Effector memory CD4-positive, alpha-beta T cell (primary cell): ENCODE measurements around the gene UBE2F.
"Not testable (repeated sequence)": the region's sequence is repeated elsewhere in the genome, so short reads cannot be mapped to it uniquely, and the experiment has no call there.

Experiments
- DNase-seq, 3 donors: peaks; one replicate each; pipeline ENCODE4 v3.0.0-alpha.2; 2020
- H3K27ac ChIP-seq: 2 replicates; pipeline ENCODE4 v1.7.0; 2013; ENCODE audit warnings: mild to moderate bottlenecking, low read length, moderate library complexity; ENCODE audit not compliant: insufficient read depth, poor library complexity, severe bottlenecking
- H3K27me3 ChIP-seq: replicated peaks from 2 replicates; pipeline ENCODE4 v1.7.0; 2013; ENCODE audit warnings: mild to moderate bottlenecking, low read length; ENCODE audit not compliant: insufficient read depth, control insufficient read depth, poor library complexity, severe bottlenecking
- H3K36me3 ChIP-seq: 2 replicates; pipeline ENCODE4 v1.7.0; 2013; ENCODE audit warnings: mild to moderate bottlenecking, low read length, moderate library complexity; ENCODE audit not compliant: control insufficient read depth, insufficient read depth
- H3K4me1 ChIP-seq: 2 replicates; pipeline ENCODE4 v1.7.0; 2013; ENCODE audit warnings: low read length, mild to moderate bottlenecking; ENCODE audit not compliant: control insufficient read depth, insufficient read depth, poor library complexity, severe bottlenecking
- H3K4me3 ChIP-seq: 2 replicates; pipeline ENCODE4 v1.7.0; 2013; ENCODE audit warnings: low read length, low read depth, mild to moderate bottlenecking; ENCODE audit not compliant: insufficient read depth, poor library complexity, severe bottlenecking
- H3K9me3 ChIP-seq: 2 replicates; pipeline ENCODE4 v1.7.0; 2013; ENCODE audit warnings: mild to moderate bottlenecking, low read length, moderate library complexity; ENCODE audit not compliant: control insufficient read depth

The UBE2F gene

DNA sequence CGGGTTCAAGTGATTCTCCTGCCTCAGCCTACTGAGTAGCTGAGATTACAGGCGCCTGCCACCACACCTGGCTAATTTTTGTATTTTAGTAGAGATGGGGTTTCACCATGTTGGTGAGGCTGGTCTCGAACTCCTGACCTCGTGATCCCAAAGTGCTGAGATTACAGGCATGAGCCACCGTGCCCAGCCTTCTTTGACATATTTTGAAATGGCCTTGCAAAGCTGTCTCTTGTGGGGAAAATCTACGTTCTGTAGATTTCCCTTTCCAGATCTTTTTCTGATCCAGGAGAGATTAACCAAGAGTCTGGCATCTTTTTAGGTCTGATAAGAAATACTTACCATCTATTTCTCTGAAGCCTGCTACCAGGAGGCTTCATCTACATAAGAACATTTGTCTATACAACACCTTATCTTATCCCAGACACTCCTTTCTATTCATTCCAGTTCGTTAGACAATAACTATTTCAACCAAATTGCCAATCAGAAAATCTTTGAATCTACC is 3.3 kb upstream of the UBE2F start:
- H3K27ac ChIP-seq, H3K4me3 ChIP-seq, H3K27me3 ChIP-seq, H3K36me3 ChIP-seq, DNase-seq: not testable (repeated sequence)
- peaks cover 15% of the 10 kb centered on the region for H3K4me1 ChIP-seq
- peaks cover 14% of the 10 kb centered on the region for H3K9me3 ChIP-seq

DNA sequence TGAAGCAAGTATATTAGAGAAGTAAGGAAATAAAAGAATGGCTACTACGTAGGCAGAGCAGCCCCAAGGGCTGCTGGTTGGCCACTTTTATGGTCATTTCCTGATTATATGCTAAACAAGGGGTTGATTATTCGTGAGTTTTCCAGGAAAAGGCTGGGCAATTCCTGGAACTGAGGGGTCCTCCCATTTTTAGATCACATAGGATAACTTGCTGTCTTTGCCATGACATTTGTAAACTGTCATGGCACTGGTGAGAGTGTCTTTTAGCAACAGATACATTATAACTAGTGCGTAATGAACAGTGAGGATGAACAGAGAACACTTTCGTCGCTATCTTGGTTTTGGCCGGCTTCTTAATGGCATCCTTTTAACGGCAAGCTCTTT is 2.6 kb upstream of the UBE2F start:
- DNase-seq: no peak
- Histone ChIP-seq H3K27ac (no peak overlapping the region), H3K27me3 (no peaks in the 10 kb centered on the region), H3K9me3 (peaks cover 14% of the 10 kb centered on the region), H3K4me1 (peaks cover 17% of the 10 kb centered on the region), H3K4me3 (no peak overlapping the region), H3K36me3 (no peaks in the 10 kb centered on the region)

DNA sequence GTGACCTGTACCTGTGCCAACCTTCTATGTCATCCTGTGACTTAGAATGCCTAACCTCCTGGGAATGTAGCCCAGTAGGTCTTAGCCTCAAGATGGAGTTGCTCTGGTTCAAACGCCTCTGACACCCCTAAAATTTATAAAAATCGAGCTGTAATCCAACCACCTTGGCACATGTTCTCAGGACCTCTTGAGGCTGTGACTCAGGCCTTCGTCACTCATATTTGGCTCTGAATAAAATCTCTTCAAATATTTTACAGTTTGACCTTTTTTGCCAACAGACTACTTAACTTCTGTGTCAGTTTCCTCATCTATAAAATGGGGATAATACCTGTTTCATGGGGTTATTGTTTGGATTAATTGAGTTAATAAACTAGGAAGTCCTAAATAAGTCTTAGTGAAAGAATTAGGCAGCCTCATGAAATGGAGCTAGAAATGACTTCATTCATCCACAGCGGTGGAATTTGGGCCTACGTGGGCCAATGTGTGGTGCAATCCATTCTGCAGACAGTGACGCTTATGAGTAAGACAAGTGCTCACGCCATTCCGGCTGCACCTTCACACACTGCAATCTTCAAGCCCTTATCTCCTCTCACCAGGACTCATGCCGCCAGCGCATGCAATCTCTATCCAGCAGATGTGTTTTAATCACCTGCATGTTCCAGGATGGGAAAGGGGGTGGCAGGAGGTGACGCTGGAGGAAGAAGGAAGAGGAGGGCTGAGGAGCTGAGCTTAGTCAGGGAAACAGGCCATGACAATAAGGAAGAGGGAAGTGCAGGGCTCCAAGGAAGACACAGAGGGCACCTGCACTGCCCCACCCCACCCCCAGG is 2.0 kb upstream of the UBE2F start:
- no peak overlapping the region for H3K4me3 ChIP-seq
- DNase-seq: no peak
- H3K9me3 ChIP-seq: peaks cover 14% of the 10 kb centered on the region
- no peaks in the 10 kb centered on the region for H3K27me3 ChIP-seq
- peaks cover 20% of the 10 kb centered on the region for H3K4me1 ChIP-seq
- no peak overlapping the region for H3K27ac ChIP-seq
- no peaks in the 10 kb centered on the region for H3K36me3 ChIP-seq

DNA sequence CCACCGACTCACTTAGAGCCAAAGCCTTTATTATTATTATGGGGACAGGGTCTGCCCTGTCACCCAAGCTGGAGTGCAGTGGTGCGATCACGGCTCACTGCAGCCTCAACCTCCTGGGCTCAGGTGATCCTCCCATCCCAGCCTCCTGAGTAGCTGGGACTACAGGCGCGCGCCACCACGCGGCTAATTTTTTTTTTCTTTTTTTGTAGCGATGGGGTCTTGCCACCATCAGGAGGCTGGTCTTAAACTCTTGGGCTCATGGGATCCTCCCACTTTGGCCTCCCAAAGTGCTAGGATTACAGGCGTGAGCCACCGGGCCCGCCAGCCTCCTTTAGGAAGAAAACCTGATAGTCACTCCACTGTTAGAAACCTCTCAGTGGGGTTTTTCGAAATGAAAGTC is 970 bp upstream of the UBE2F start:
- Histone ChIP-seq H3K4me3 (peak overlapping the region; percentile 81), H3K4me1 (peaks cover 20% of the 10 kb centered on the region), H3K9me3 (peaks cover 14% of the 10 kb centered on the region)
- H3K27ac ChIP-seq, H3K36me3 ChIP-seq, DNase-seq, H3K27me3 ChIP-seq: not testable (repeated sequence)

DNA sequence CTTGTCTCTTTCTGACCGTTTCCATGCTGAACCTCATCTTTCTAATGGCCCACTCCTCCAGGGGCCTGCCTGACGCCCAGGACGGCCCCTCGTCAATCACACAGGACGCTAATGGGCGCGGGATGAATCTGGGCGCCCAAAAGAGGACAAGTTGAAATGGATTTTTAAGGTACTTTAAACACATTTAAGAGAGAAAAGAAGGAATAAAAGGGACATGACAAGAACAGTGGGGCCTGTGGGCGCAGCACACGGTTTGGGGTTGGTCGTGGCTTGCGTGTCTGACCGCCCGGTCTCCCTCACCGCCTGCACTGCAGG is 607 bp upstream of the UBE2F start:
- Histone ChIP-seq H3K4me1 (peaks cover 20% of the 10 kb centered on the region), H3K36me3 (no peaks in the 10 kb centered on the region), H3K27ac (peak overlapping the region; percentile 35), H3K4me3 (peak overlapping the region; percentile 81), H3K27me3 (no peaks in the 10 kb centered on the region), H3K9me3 (peaks cover 14% of the 10 kb centered on the region)
- DNase-seq: no peak

DNA sequence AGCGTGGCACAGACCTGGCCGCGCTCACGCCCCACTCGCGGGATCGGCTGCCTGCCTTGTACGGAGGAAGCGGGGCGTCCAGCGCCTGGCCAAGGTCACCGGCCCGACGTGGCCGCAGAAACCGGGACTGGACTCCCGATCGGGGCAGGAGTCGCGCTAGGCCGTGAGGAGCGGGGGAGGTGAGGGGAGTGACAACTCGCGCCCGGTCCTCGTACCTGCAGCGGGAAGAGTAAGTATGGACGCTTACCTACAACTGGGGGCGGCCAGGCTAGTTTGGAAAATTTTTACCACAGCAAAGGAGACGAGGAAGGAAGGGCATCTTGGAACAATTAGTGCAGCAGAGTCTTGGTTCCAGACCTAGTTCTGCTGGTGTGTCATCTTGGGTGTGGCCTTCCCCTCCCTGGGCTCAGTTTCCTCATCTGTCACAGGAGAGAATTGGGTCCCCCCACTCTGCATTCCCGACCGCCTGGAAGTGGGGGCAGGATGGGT is 693 bp downstream of the UBE2F start:
- Histone ChIP-seq H3K4me3 (peak overlapping the region; percentile 67), H3K4me1 (peaks cover 20% of the 10 kb centered on the region), H3K27ac (peak overlapping the region; percentile 42), H3K36me3 (no peaks in the 10 kb centered on the region), H3K27me3 (no peaks in the 10 kb centered on the region), H3K9me3 (peaks cover 6% of the 10 kb centered on the region)
- DNase-seq: no peak

DNA sequence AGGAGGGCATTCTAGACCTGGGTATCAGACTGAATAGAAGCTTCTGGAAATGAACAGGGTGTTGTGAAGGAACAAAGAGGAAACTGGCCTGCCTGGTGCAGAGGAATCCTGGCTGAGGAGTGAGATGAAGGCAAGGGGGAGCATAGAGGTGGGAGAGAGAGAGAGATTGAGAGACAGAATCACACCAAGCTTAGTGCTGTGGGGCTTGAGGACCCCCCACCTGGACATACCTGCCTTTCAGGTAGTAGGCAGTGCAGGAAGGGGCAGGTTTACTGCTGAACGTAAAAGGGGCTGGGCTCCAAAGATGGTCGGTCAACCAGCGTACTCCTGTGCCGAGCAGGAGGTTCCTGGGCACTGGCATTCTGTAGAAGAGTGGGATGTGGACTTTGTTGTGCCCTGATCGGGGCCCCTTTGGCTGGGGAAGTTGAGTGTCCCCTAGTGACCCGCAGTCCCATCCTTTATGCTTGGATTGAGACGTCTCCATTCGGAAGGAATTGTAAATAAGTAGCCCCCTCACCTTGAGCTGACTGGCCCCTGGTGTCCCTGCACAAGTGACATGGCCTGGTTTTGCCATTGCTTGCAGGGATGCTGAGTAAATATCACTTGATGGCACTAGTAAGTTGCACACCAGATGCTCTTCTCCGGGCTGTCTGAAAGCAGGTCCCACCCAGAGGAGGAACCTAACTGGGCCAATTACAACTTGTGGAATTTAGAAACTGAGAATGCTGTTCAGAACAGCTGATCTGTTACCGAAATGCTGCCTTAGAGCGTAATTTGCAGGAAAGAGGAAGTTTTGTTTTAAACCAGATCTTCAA is 1.4 kb downstream of the UBE2F start:
- no peak for DNase-seq
- H3K9me3 ChIP-seq: no peaks in the 10 kb centered on the region
- H3K4me1 ChIP-seq: peaks cover 20% of the 10 kb centered on the region
- H3K27ac ChIP-seq: peak overlapping the region; percentile 42
- H3K4me3 ChIP-seq: peak overlapping the region; percentile 67
- no peaks in the 10 kb centered on the region for H3K27me3 ChIP-seq
- peaks cover 2% of the 10 kb centered on the region for H3K36me3 ChIP-seq

DNA sequence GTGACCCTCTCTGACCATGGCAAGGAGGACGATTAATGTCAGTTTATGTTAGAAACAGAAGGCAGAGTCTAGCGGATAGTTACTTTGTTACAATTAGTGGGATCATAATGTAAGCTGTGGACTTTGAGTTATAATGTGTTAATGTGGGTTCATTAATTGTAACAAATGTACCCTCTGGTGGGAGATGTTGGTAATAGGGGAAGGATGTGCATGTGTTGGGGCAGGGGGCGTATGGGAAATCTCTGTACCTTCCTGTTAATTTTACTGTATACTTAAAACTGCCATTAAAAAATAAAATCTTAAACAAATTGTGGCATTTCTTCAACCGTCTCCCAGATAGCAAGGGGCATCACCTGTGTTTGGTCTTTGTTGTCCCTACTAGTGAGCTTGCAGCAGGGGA is 4.8 kb downstream of the UBE2F start:
- Histone ChIP-seq H3K9me3 (no peaks in the 10 kb centered on the region), H3K36me3 (peaks cover 20% of the 10 kb centered on the region), H3K27me3 (no peaks in the 10 kb centered on the region), H3K27ac (no peak overlapping the region), H3K4me1 (peaks cover 15% of the 10 kb centered on the region), H3K4me3 (no peak overlapping the region)
- no peak for DNase-seq

DNA sequence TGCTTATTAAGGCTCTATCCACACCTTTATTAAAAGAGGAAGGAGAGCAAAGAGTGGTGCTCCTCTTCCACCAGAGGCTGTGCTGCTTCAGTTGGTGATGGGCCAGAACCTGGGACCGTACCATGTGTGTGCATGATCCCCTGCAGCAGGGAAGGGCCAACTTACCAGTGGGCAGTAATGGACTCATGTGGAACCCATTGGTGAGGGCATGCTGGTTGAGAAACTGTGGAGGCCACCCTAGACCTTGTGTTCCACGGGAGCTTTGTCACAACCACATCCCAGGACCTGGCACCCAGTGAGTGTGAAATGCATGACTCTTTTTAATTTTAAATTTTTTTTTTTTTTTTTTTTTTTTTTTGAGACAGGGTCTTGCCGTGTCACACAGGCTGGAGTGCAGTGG is 5.4 kb downstream of the UBE2F start:
- Histone ChIP-seq H3K27ac (no peak overlapping the region), H3K36me3 (peaks cover 24% of the 10 kb centered on the region), H3K27me3 (no peaks in the 10 kb centered on the region), H3K9me3 (no peaks in the 10 kb centered on the region), H3K4me3 (no peak overlapping the region), H3K4me1 (peaks cover 15% of the 10 kb centered on the region)
- DNase-seq: no peak

DNA sequence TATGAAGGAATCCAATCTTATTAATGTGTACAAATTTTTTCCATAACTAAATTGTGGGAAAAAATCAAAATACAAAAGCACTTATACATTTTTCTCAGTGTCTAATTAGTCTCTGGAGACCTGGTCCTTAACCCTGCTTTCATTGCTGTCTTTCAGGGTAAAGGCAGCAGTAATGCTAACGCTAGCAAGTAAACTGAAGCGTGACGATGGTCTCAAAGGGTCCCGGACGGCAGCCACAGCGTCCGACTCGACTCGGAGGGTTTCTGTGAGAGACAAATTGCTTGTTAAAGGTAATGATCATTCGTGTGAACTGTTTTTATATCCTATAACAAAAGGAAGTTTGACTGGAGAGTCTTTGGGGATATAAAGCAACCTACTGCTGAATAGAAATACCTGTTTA is 6.1 kb downstream of the UBE2F start:
- no peaks in the 10 kb centered on the region for H3K27me3 ChIP-seq
- no peak overlapping the region for H3K27ac ChIP-seq
- H3K4me3 ChIP-seq: no peak overlapping the region
- peaks cover 11% of the 10 kb centered on the region for H3K4me1 ChIP-seq
- peaks cover 24% of the 10 kb centered on the region for H3K36me3 ChIP-seq
- no peak for DNase-seq
- H3K9me3 ChIP-seq: no peaks in the 10 kb centered on the region
